ENCODE data around the gene NPHP4. TPM values are rescaled to one million over a fixed set of nuclear protein-coding genes. Genes with fewer than 3 reads are reported as not detected.

Gene NPHP4
- total RNA-seq, 1 donor from 2014 or later = 12.8 TPM

GRCh38 chr1:5860277-5860676 lies 131.9 kb downstream of the NPHP4 start:
- H3K27me3 Mint-ChIP-seq (ENCODE audit: unreplicated experiment) = no peaks in the 10 kb centered on the region
- no peaks in the 10 kb centered on the region for H3K4me1 Mint-ChIP-seq (ENCODE audit: unreplicated experiment)
- H3K9me3 Mint-ChIP-seq (ENCODE audit: unreplicated experiment) = no peaks in the 10 kb centered on the region
- H3K27ac Mint-ChIP-seq (ENCODE audit: unreplicated experiment) = no peak overlapping the region
- peaks cover 2% of the 10 kb centered on the region for H3K36me3 Mint-ChIP-seq (ENCODE audit: unreplicated experiment)
- no peak for TF ChIP-seq CTCF (IDR thresholded peaks at IDR 0.05)
- no peak for DNase-seq (ENCODE audit: extremely low spot score, unreplicated experiment)
- no peak overlapping the region for H3K4me3 Mint-ChIP-seq (ENCODE audit: unreplicated experiment)

- Mint-ChIP-seq H3K36me3 (ENCODE audit: unreplicated experiment) (peaks cover 2% of the 10 kb centered on the region), H3K9me3 (ENCODE audit: unreplicated experiment) (no peaks in the 10 kb centered on the region), H3K4me3 (ENCODE audit: unreplicated experiment) (no peak overlapping the region), H3K27ac (ENCODE audit: unreplicated experiment) (no peak overlapping the region), H3K27me3 (ENCODE audit: unreplicated experiment) (no peaks in the 10 kb centered on the region), H3K4me1 (ENCODE audit: unreplicated experiment) (no peaks in the 10 kb centered on the region)
- TF ChIP-seq CTCF (IDR thresholded peaks at IDR 0.05) = no peak
- DNase-seq (ENCODE audit: extremely low spot score, unreplicated experiment) = no peak
Measured at GRCh38 chr1:5859766-5860165, 132.5 kb downstream of the NPHP4 start.

- Mint-ChIP-seq H3K27ac (ENCODE audit: unreplicated experiment) (no peak overlapping the region), H3K4me1 (ENCODE audit: unreplicated experiment) (no peaks in the 10 kb centered on the region), H3K4me3 (ENCODE audit: unreplicated experiment) (no peak overlapping the region), H3K27me3 (ENCODE audit: unreplicated experiment) (no peaks in the 10 kb centered on the region), H3K9me3 (ENCODE audit: unreplicated experiment) (no peaks in the 10 kb centered on the region), H3K36me3 (ENCODE audit: unreplicated experiment) (peaks cover 2% of the 10 kb centered on the region)
- TF ChIP-seq CTCF (IDR thresholded peaks at IDR 0.05) = no peak
- DNase-seq (ENCODE audit: extremely low spot score, unreplicated experiment) = no peak
Measured at GRCh38 chr1:5858844-5859407, 133.3 kb downstream of the NPHP4 start.

GRCh38 chr1:5858246-5858645 lies 134.0 kb downstream of the NPHP4 start:
- TF ChIP-seq CTCF (IDR thresholded peaks at IDR 0.05) = no peak
- H3K27ac Mint-ChIP-seq (ENCODE audit: unreplicated experiment) = no peak overlapping the region
- no peaks in the 10 kb centered on the region for H3K27me3 Mint-ChIP-seq (ENCODE audit: unreplicated experiment)
- H3K36me3 Mint-ChIP-seq (ENCODE audit: unreplicated experiment) = peaks cover 2% of the 10 kb centered on the region
- H3K9me3 Mint-ChIP-seq (ENCODE audit: unreplicated experiment) = no peaks in the 10 kb centered on the region
- H3K4me1 Mint-ChIP-seq (ENCODE audit: unreplicated experiment) = no peaks in the 10 kb centered on the region
- no peak overlapping the region for H3K4me3 Mint-ChIP-seq (ENCODE audit: unreplicated experiment)
- no peak for DNase-seq (ENCODE audit: extremely low spot score, unreplicated experiment)

GRCh38 chr1:5857508-5858090 lies 134.6 kb downstream of the NPHP4 start:
- H3K4me1 Mint-ChIP-seq (ENCODE audit: unreplicated experiment) = no peaks in the 10 kb centered on the region
- no peak for DNase-seq (ENCODE audit: extremely low spot score, unreplicated experiment)
- H3K4me3 Mint-ChIP-seq (ENCODE audit: unreplicated experiment) = no peak overlapping the region
- no peaks in the 10 kb centered on the region for H3K9me3 Mint-ChIP-seq (ENCODE audit: unreplicated experiment)
- no peak overlapping the region for H3K27ac Mint-ChIP-seq (ENCODE audit: unreplicated experiment)
- TF ChIP-seq CTCF (IDR thresholded peaks at IDR 0.05) = no peak
- no peaks in the 10 kb centered on the region for H3K27me3 Mint-ChIP-seq (ENCODE audit: unreplicated experiment)
- peaks cover 2% of the 10 kb centered on the region for H3K36me3 Mint-ChIP-seq (ENCODE audit: unreplicated experiment)
